ENCODE data around the gene RIT1.

DNA sequence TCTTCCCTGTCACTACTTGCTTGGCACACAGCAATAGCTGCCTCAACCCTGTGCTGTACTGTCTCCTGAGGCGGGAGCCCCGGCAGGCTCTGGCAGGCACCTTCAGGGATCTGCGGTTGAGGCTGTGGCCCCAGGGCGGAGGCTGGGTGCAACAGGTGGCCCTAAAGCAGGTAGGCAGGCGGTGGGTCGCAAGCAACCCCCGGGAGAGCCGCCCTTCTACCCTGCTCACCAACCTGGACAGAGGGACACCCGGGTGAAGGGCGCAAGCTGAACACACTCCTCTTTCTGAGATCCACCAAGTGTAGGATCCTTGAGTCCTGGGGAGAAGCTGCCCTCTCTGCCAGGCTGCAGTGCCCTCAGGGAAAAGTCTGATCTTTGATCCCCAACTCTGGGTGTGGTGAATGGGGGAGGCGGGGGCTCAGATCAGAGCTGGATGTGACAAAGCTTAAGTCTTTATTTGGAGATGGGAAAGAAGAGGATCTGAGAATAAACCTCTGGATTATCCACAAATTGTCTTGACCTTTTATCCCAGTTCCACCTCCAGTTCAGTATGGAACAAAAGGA is 31.5 kb upstream of the RIT1 start:
- TF ChIP-seq, protein P1, sequence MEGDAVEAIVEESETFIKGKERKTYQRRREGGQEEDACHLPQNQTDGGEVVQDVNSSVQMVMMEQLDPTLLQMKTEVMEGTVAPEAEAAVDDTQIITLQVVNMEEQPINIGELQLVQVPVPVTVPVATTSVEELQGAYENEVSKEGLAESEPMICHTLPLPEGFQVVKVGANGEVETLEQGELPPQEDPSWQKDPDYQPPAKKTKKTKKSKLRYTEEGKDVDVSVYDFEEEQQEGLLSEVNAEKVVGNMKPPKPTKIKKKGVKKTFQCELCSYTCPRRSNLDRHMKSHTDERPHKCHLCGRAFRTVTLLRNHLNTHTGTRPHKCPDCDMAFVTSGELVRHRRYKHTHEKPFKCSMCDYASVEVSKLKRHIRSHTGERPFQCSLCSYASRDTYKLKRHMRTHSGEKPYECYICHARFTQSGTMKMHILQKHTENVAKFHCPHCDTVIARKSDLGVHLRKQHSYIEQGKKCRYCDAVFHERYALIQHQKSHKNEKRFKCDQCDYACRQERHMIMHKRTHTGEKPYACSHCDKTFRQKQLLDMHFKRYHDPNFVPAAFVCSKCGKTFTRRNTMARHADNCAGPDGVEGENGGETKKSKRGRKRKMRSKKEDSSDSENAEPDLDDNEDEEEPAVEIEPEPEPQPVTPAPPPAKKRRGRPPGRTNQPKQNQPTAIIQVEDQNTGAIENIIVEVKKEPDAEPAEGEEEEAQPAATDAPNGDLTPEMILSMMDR (IDR thresholded peaks at IDR 0.05; ENCODE audit: low read length): no peak
- TF ChIP-seq EZH2phosphoT487 (IDR thresholded peaks at IDR 0.05; ENCODE audit: low read length) (no peak), EZH2 (optimal IDR thresholded peaks at IDR 0.05; ENCODE audit: low read depth, low read length) (no peak)

Measured in MM.1S (cell line).